ENCODE data around the gene C10orf90.

GRCh38 chr10:126387041-126387921 lies 283.2 kb downstream of the C10orf90 start:
- peak; percentile 79 for TF ChIP-seq CTCF (conservative IDR thresholded peaks at IDR 0.05)
- TF ChIP-seq EZH2 (IDR thresholded peaks at IDR 0.05; ENCODE audit: low read depth), result no peak

Data from PC-9 (cell line).